ENCODE results near the gene LRPPRC. TPM values are rescaled to one million over a fixed set of nuclear protein-coding genes. Genes with fewer than 3 reads are reported as not detected.
"Not testable (repeated sequence)": the region's sequence is repeated elsewhere in the genome, so short reads cannot be mapped to it uniquely, and the experiment has no call there.

LRPPRC gene
- total and polyA plus RNA-seq, 2 experiments from 2014 or later: 27.7 to 38.0 TPM

GRCh38 chr2:44015239-44015638 lies 19.4 kb upstream of the LRPPRC start:
- Histone ChIP-seq H3K9me2 (ENCODE audit: insufficient read depth) (no peaks in the 10 kb centered on the region), H3F3A (ENCODE audit: insufficient read depth) (no peaks in the 10 kb centered on the region), H3K79me2 (ENCODE audit: insufficient read depth) (no peaks in the 10 kb centered on the region), H2AFZ (no peak overlapping the region), H3K27ac (no peak overlapping the region), H3K4me2 (ENCODE audit: unreplicated experiment) (no peak overlapping the region), H3K27me3 (replicated peaks; ENCODE audit: insufficient read depth) (peaks cover 5% of the 10 kb centered on the region; the same call in 1 of the 2 replicates), H4K20me1 (ENCODE audit: insufficient read depth) (no peaks in the 10 kb centered on the region), H3K9me3 (ENCODE audit: low read depth) (no peaks in the 10 kb centered on the region), H3K36me3 (ENCODE audit: low read depth) (no peaks in the 10 kb centered on the region), H3K9ac (no peak overlapping the region), H3K4me1 (ENCODE audit: insufficient read depth) (no peaks in the 10 kb centered on the region), H3K4me3 (no peak overlapping the region)
- DNase-seq: no peak
- WGBS, 2 experiments (ENCODE audit: low coverage in 1 of 2, low lambda C conversion rate in 2 of 2, missing lambda C conversion rate in 2 of 2): 32 to 51% methylated on average over 4 of the region's 4 CpGs
- TF ChIP-seq EZH2 (IDR thresholded peaks at IDR 0.05; ENCODE audit: insufficient read depth, poor library complexity, severe bottlenecking): no peak
- no peak for TF ChIP-seq EZH2phosphoT487 (IDR thresholded peaks at IDR 0.05; ENCODE audit: insufficient read depth, low read depth)
- in situ Hi-C loops (cut with MboI): no loop called here

GRCh38 chr2:44013205-44013604 lies 17.4 kb upstream of the LRPPRC start:
- H3K4me1 ChIP-seq (ENCODE audit: insufficient read depth); H3K27ac ChIP-seq: not testable (repeated sequence)

GRCh38 chr2:44010266-44010665 lies 14.5 kb upstream of the LRPPRC start:
- Histone ChIP-seq H3K27me3 (replicated peaks; ENCODE audit: insufficient read depth) (no peaks in the 10 kb centered on the region; the same call in 1 of the 2 replicates), H4K20me1 (ENCODE audit: insufficient read depth) (no peaks in the 10 kb centered on the region), H3K4me3 (no peak overlapping the region), H3F3A (ENCODE audit: insufficient read depth) (no peaks in the 10 kb centered on the region), H3K36me3 (ENCODE audit: low read depth) (no peaks in the 10 kb centered on the region), H3K27ac (no peak overlapping the region), H3K4me1 (ENCODE audit: insufficient read depth) (peaks cover 5% of the 10 kb centered on the region; the same call in 1 of the 2 replicates), H3K79me2 (ENCODE audit: insufficient read depth) (no peaks in the 10 kb centered on the region), H3K4me2 (ENCODE audit: unreplicated experiment) (no peak overlapping the region), H3K9me2 (ENCODE audit: insufficient read depth) (no peaks in the 10 kb centered on the region), H3K9ac (no peak overlapping the region), H3K9me3 (ENCODE audit: low read depth) (no peaks in the 10 kb centered on the region), H2AFZ (no peak overlapping the region)
- WGBS, 2 experiments (ENCODE audit: low coverage in 1 of 2, low lambda C conversion rate in 2 of 2, missing lambda C conversion rate in 2 of 2): 50 to 52% methylated on average over 7 of the region's 7 CpGs
- TF ChIP-seq EZH2 (IDR thresholded peaks at IDR 0.05; ENCODE audit: insufficient read depth, poor library complexity, severe bottlenecking) (no peak), EZH2phosphoT487 (IDR thresholded peaks at IDR 0.05; ENCODE audit: insufficient read depth, low read depth) (no peak)
- DNase-seq: no peak
- in situ Hi-C loops (cut with MboI): no loop called here

More at GRCh38 chr2:44013205-44013604, 17.4 kb upstream of the LRPPRC start:
- 71 to 78% methylated on average over 3 of the region's 3 CpGs for WGBS, 2 experiments (ENCODE audit: low coverage in 1 of 2, low lambda C conversion rate in 2 of 2, missing lambda C conversion rate in 2 of 2)
- H3K4me3 ChIP-seq; in situ Hi-C loops (cut with MboI); H3K9ac ChIP-seq; H4K20me1 ChIP-seq (ENCODE audit: insufficient read depth); H3K79me2 ChIP-seq (ENCODE audit: insufficient read depth); H2AFZ ChIP-seq; H3K27me3 ChIP-seq (replicated peaks; ENCODE audit: insufficient read depth); H3F3A ChIP-seq (ENCODE audit: insufficient read depth); H3K4me2 ChIP-seq (ENCODE audit: unreplicated experiment); H3K36me3 ChIP-seq (ENCODE audit: low read depth); H3K9me3 ChIP-seq (ENCODE audit: low read depth); H3K9me2 ChIP-seq (ENCODE audit: insufficient read depth); DNase-seq: not testable (repeated sequence)

- in situ Hi-C loops (cut with MboI): no loop called here
- TF ChIP-seq EZH2phosphoT487 (IDR thresholded peaks at IDR 0.05; ENCODE audit: insufficient read depth, low read depth) (no peak), EZH2 (IDR thresholded peaks at IDR 0.05; ENCODE audit: insufficient read depth, poor library complexity, severe bottlenecking) (no peak)
- Histone ChIP-seq H3K27me3 (replicated peaks; ENCODE audit: insufficient read depth) (no peaks in the 10 kb centered on the region; the same call in 1 of the 2 replicates), H3F3A (ENCODE audit: insufficient read depth) (no peaks in the 10 kb centered on the region), H3K9me3 (ENCODE audit: low read depth) (no peaks in the 10 kb centered on the region), H3K79me2 (ENCODE audit: insufficient read depth) (no peaks in the 10 kb centered on the region), H2AFZ (no peak overlapping the region), H3K4me3 (no peak overlapping the region), H3K9me2 (ENCODE audit: insufficient read depth) (no peaks in the 10 kb centered on the region), H3K27ac (no peak overlapping the region), H3K4me2 (ENCODE audit: unreplicated experiment) (no peak overlapping the region), H3K9ac (no peak overlapping the region), H3K36me3 (ENCODE audit: low read depth) (no peaks in the 10 kb centered on the region), H3K4me1 (ENCODE audit: insufficient read depth) (peaks cover 7% of the 10 kb centered on the region; the same call in 1 of the 2 replicates), H4K20me1 (ENCODE audit: insufficient read depth) (no peaks in the 10 kb centered on the region)
- no peak for DNase-seq
- 34 to 41% methylated on average over 3 of the region's 3 CpGs for WGBS, 2 experiments (ENCODE audit: low coverage in 1 of 2, low lambda C conversion rate in 2 of 2, missing lambda C conversion rate in 2 of 2)
Observed at GRCh38 chr2:44009136-44009735, 13.4 kb upstream of the LRPPRC start.

- Histone ChIP-seq H3K36me3 (ENCODE audit: low read depth) (no peaks in the 10 kb centered on the region), H3K4me3 (no peak overlapping the region), H2AFZ (no peak overlapping the region), H3K4me1 (ENCODE audit: insufficient read depth) (peaks cover 7% of the 10 kb centered on the region; the same call in 1 of the 2 replicates), H3F3A (ENCODE audit: insufficient read depth) (no peaks in the 10 kb centered on the region), H3K4me2 (ENCODE audit: unreplicated experiment) (no peak overlapping the region), H4K20me1 (ENCODE audit: insufficient read depth) (no peaks in the 10 kb centered on the region), H3K9me3 (ENCODE audit: low read depth) (no peaks in the 10 kb centered on the region), H3K9me2 (ENCODE audit: insufficient read depth) (no peaks in the 10 kb centered on the region), H3K9ac (no peak overlapping the region), H3K27ac (no peak overlapping the region), H3K27me3 (replicated peaks; ENCODE audit: insufficient read depth) (no peaks in the 10 kb centered on the region), H3K79me2 (ENCODE audit: insufficient read depth) (no peaks in the 10 kb centered on the region)
- in situ Hi-C loops (cut with MboI): no loop called here
- 53 to 57% methylated on average over 3 of the region's 3 CpGs for WGBS, 2 experiments (ENCODE audit: low coverage in 1 of 2, low lambda C conversion rate in 2 of 2, missing lambda C conversion rate in 2 of 2)
- TF ChIP-seq EZH2phosphoT487 (IDR thresholded peaks at IDR 0.05; ENCODE audit: insufficient read depth, low read depth) (no peak), EZH2 (IDR thresholded peaks at IDR 0.05; ENCODE audit: insufficient read depth, poor library complexity, severe bottlenecking) (no peak)
- peak; percentile 62 for DNase-seq
Observed at GRCh38 chr2:44005846-44006245, 10.1 kb upstream of the LRPPRC start.
